DND-41 (cell line): Measurements from ENCODE around the gene PSMG3.
"Not testable (repeated sequence)": the region's sequence is repeated elsewhere in the genome, so short reads cannot be mapped to it uniquely, and the experiment has no call there.

Source experiments
- ATAC-seq: fragments of 200-7000 bp; cut with Tn5 transposase; 3 replicates; pipeline ENCODE4 v1.9.1; 2021; ENCODE audit warnings: low read depth; ENCODE audit not compliant: insufficient read depth
- DNase-seq: peaks from one replicate; pipeline ENCODE4 v3.0.0-alpha.2; 2020
- H2AFZ ChIP-seq: 2 replicates; pipeline ENCODE4 v1.6.0; 2012; ENCODE audit warnings: low read depth, low read length
- H3K27ac ChIP-seq: 2 replicates; pipeline ENCODE4 v1.5.1; 2012; ENCODE audit warnings: low read length, inconsistent platforms
- H3K27me3 ChIP-seq: fragments of 200-600 bp; sonication (generic); 2 replicates; pipeline ENCODE4 v1.6.0; 2012; ENCODE audit warnings: low read length, mild to moderate bottlenecking, inconsistent platforms; ENCODE audit not compliant: insufficient read depth, poor library complexity
- H3K36me3 ChIP-seq: 2 replicates; pipeline ENCODE4 v1.5.1; 2012; ENCODE audit warnings: low read length, inconsistent platforms; ENCODE audit not compliant: insufficient read depth
- H3K4me1 ChIP-seq: 2 replicates; pipeline ENCODE4 v1.5.1; 2012; ENCODE audit warnings: mild to moderate bottlenecking, low read length; ENCODE audit not compliant: insufficient read depth
- H3K4me2 ChIP-seq: 2 replicates; pipeline ENCODE4 v1.6.0; 2012; ENCODE audit warnings: mild to moderate bottlenecking, moderate library complexity, low read length, inconsistent platforms; ENCODE audit not compliant: insufficient read depth
- H3K4me3 ChIP-seq, 2 experiments: fragments of 200-600 bp in 1 of 2; shearing (Covaris generic) in 1 of 2; 2 replicates each; pipeline ENCODE4 v1.5.1; 2012 to 2016; ENCODE audit warnings: inconsistent platforms in 2 of 2, low read length in 2 of 2, mild to moderate bottlenecking in 2 of 2, low read depth in 1 of 2, moderate library complexity in 1 of 2
- H3K79me2 ChIP-seq: 2 replicates; pipeline ENCODE4 v1.6.0; 2012; ENCODE audit warnings: low read length, inconsistent platforms; ENCODE audit not compliant: insufficient read depth
- H3K9ac ChIP-seq: 2 replicates; pipeline ENCODE4 v1.6.0; 2012; ENCODE audit warnings: low read depth, mild to moderate bottlenecking, inconsistent platforms, low read length, moderate library complexity
- H3K9me3 ChIP-seq: 2 replicates; pipeline ENCODE4 v1.5.1; 2012; ENCODE audit warnings: low read length, moderate library complexity, mild to moderate bottlenecking, inconsistent platforms; ENCODE audit not compliant: insufficient read depth, severe bottlenecking
- H4K20me1 ChIP-seq: 2 replicates; pipeline ENCODE4 v1.6.0; 2012; ENCODE audit warnings: low read length; ENCODE audit not compliant: insufficient read depth
- EZH2 ChIP-seq: IDR thresholded peaks from 3 replicates; pipeline ENCODE4 v1.6.1; 2012; ENCODE audit warnings: borderline replicate concordance, low read depth, mild to moderate bottlenecking, moderate library complexity, low read length, inconsistent platforms; ENCODE audit not compliant: severe bottlenecking
- TF ChIP-seq, protein P1 (sequence below): IDR thresholded peaks from 2 replicates; pipeline ENCODE4 v1.5.1; 2012; ENCODE audit warnings: borderline replicate concordance, low read length, moderate library complexity, mild to moderate bottlenecking; ENCODE audit not compliant: poor library complexity, severe bottlenecking; ENCODE audit errors: extremely low read depth

Gene PSMG3

DNA sequence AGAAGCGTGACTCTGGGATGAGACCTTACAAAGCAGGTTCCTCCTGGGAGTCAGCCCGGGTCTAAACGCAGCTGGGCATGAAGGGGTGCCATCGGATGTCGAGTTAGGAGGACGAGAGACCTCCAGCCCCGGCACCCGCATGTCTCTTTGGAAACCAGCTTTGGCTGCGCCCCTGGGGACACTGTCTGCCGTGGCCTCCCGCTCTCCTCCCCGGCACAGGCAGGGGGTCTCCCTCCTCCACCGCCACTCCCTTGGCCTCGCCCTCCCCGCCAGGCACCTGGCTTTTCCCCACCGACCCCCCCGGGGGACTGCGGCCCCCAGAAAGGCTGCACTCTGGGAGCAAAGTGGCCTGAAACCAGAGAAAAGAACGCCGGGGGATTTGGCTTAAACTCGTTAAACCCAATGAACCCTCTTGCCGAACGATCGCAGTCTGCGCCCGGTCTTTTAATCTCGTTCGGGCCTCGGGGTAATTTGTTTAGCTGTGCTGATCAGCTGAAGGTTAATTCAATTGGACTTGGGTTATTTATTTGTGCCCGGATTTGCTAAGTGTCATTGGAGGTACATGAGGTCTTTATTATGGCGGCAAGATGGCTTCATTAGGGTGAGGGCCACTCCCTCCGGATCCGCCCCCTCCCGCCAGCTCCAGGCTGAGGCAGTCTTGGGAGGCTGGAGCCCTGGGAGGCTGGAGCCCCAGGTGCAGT is 16.4 kb upstream of the PSMG3 start:
- Histone ChIP-seq H3K27me3 (no peaks in the 10 kb centered on the region), H2AFZ (no peak overlapping the region), H3K79me2 (no peaks in the 10 kb centered on the region), H4K20me1 (no peaks in the 10 kb centered on the region), H3K27ac (no peak overlapping the region), H3K4me2 (no peak overlapping the region), H3K9me3 (no peaks in the 10 kb centered on the region), H3K4me3 (no peak overlapping the region), H3K36me3 (no peaks in the 10 kb centered on the region), H3K4me1 (peaks cover 29% of the 10 kb centered on the region), H3K9ac (no peak overlapping the region)
- no peak for TF ChIP-seq EZH2
- TF ChIP-seq, protein P1, sequence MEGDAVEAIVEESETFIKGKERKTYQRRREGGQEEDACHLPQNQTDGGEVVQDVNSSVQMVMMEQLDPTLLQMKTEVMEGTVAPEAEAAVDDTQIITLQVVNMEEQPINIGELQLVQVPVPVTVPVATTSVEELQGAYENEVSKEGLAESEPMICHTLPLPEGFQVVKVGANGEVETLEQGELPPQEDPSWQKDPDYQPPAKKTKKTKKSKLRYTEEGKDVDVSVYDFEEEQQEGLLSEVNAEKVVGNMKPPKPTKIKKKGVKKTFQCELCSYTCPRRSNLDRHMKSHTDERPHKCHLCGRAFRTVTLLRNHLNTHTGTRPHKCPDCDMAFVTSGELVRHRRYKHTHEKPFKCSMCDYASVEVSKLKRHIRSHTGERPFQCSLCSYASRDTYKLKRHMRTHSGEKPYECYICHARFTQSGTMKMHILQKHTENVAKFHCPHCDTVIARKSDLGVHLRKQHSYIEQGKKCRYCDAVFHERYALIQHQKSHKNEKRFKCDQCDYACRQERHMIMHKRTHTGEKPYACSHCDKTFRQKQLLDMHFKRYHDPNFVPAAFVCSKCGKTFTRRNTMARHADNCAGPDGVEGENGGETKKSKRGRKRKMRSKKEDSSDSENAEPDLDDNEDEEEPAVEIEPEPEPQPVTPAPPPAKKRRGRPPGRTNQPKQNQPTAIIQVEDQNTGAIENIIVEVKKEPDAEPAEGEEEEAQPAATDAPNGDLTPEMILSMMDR: no peak
- DNase-seq (no peak), ATAC-seq (no peak)

DNA sequence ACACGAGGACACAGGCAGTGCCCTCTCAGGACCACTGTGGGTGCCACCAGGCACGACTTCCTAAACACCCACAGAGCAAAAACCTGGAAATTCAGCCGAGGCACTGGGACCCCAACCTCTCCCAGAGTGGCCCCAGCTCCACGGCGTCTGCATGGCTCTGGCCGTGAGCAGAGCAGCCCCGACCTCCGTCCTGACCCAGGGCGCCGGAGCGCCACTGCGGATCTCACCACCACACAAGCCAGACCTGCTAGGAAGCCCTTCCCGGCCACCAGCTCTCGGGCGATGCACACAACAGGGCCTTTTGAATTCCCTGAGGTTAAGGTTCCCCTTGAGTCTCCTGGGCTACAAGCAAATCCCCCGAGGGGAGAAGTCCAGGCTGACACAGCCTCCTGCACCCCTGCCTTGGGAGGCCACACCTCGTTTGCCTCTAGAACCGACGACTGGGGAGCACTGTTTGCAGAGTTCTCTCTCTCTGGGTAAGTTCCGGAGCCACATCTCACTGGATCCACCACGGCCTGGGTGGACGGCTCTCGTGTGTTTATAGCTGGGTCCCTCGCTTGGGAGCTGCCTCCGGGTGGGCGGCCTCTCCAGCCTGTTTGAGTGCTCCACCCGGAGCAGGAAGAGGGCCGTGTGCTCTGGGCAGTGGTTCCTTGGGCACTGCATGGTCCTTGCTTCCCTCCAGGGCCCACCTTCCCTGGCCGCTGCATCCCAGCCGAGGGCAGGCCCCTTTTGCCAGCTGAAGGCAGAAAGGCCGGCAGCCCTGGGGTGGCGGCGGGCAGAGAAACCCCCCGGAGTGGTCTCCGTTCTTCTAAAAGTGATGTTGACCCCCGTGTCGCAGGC is 15.5 kb upstream of the PSMG3 start:
- H3K27ac ChIP-seq: no peak overlapping the region
- H3K4me3 ChIP-seq: no peak overlapping the region
- no peaks in the 10 kb centered on the region for H3K27me3 ChIP-seq
- TF ChIP-seq EZH2: no peak
- TF ChIP-seq, protein P1: no peak
- no peaks in the 10 kb centered on the region for H4K20me1 ChIP-seq
- H3K4me1 ChIP-seq: peaks cover 21% of the 10 kb centered on the region
- H3K79me2 ChIP-seq: no peaks in the 10 kb centered on the region
- H3K4me2 ChIP-seq: no peak overlapping the region
- H3K9me3 ChIP-seq: no peaks in the 10 kb centered on the region
- no peak overlapping the region for H2AFZ ChIP-seq
- H3K36me3 ChIP-seq: no peaks in the 10 kb centered on the region
- H3K9ac ChIP-seq: no peak overlapping the region
- ATAC-seq: no peak
- no peak for DNase-seq

DNA sequence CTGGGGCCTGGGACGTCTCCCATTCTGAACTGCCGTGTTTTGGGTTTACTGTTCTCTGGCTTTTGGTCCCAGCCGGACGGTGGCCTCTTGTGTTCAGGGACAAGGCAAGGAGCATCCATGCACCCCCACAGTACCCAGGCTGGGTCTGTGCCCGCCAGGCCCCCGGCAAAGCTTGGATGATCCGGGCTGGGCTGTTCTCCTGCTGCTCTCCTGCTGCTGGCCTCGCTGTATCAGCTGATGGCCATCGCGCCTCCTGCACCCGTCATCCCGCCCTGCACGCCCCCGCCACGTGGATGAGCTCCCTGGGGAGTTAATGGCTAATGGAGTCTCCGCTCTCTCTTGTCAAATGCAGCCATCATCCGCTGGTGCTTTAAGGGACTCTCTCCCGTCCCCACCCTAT is 14.9 kb upstream of the PSMG3 start:
- Histone ChIP-seq H3K36me3 (no peaks in the 10 kb centered on the region), H3K9me3 (no peaks in the 10 kb centered on the region), H3K79me2 (no peaks in the 10 kb centered on the region), H3K4me1 (peaks cover 21% of the 10 kb centered on the region), H3K27me3 (no peaks in the 10 kb centered on the region), H3K4me2 (no peak overlapping the region), H3K27ac (no peak overlapping the region), H3K9ac (no peak overlapping the region), H4K20me1 (no peaks in the 10 kb centered on the region), H2AFZ (no peak overlapping the region), H3K4me3 (no peak overlapping the region)
- DNase-seq (no peak), ATAC-seq (no peak)
- TF ChIP-seq, protein P1: no peak
- TF ChIP-seq EZH2: no peak

- H3K4me1 ChIP-seq: peaks cover 18% of the 10 kb centered on the region
- H3K4me2 ChIP-seq, ATAC-seq, H4K20me1 ChIP-seq, H2AFZ ChIP-seq, H3K9me3 ChIP-seq, H3K36me3 ChIP-seq, H3K9ac ChIP-seq, H3K79me2 ChIP-seq, H3K27me3 ChIP-seq, H3K4me3 ChIP-seq, DNase-seq: not testable (repeated sequence)
- H3K27ac ChIP-seq: 0 out of 2 replicates have a peak overlapping the region, but pooled peaks have one; percentile 10
Measured at GRCh38 chr7:1583241-1583930, 13.6 kb upstream of the PSMG3 start.
